Tibial artery (tissue), 4 donors: Measurements from ENCODE around the gene SLC12A2.

ENCODE experiments used
- DNase-seq, 2 donors: peaks; one replicate each; pipeline ENCODE4 v3.0.0-alpha.2; 2019
- H3K27ac ChIP-seq, 2 donors: fragments of 200-600 bp; sonication (generic) in 1 of 2; 1 replicate in 1 of 2; 2 replicates in 1 of 2; pipeline ENCODE4 v1.5.1; 2018 to 2019; ENCODE audit warnings: mild to moderate bottlenecking in 1 of 2
- H3K27me3 ChIP-seq, 2 donors: fragments of 200-600 bp; sonication (generic) in 1 of 2; one replicate each; pipeline versions ENCODE4 v1.5.1 to v1.6.0; 2016 to 2019
- H3K36me3 ChIP-seq, 3 donors: fragments of 200-600 bp; sonication (generic) in 2 of 3; one replicate each; pipeline ENCODE4 v1.5.1; 2016 to 2019; ENCODE audit warnings: mild to moderate bottlenecking in 2 of 3
- H3K4me1 ChIP-seq, 4 donors: fragments of 200-600 bp; sonication (generic) in 2 of 4; 1 replicate in 3 of 4; 2 replicates in 1 of 4; pipeline ENCODE4 v1.5.1; 2016 to 2019
- H3K4me3 ChIP-seq, 2 donors: fragments of 200-600 bp; sonication (generic) in 1 of 2; 1 replicate in 1 of 2; 2 replicates in 1 of 2; pipeline ENCODE4 v1.5.1; 2018 to 2019; ENCODE audit warnings: mild to moderate bottlenecking in 2 of 2
- H3K9me3 ChIP-seq, 3 donors: fragments of 200-600 bp; sonication (generic) in 1 of 3; one replicate each; pipeline ENCODE4 v1.5.1; 2016 to 2019
- CTCF ChIP-seq, 2 experiments: fragments of 200-600 bp in 1 of 2; fragments of 450-650 bp in 1 of 2; IDR thresholded peaks; one replicate each; pipeline ENCODE4 v1.5.1; 2017 to 2019; ENCODE audit warnings: antibody characterized with exemption in 2 of 2, mild to moderate bottlenecking in 1 of 2, moderate library complexity in 1 of 2
- intact Hi-C: fragments of 100-400 bp; cut with DNase I; formaldehyde crosslinking; loops from one replicate; pipeline ENCODE4 v1.15.0; 2023; ENCODE audit warnings: low total_unique reads

The SLC12A2 gene

GRCh38 chr5:128083033-128083810 is at the start of gene SLC12A2:
Gene SLC12A2, plus strand, starts transcription at chr5:128083766. Its CDS starts 189 bp downstream, at chr5:128083955.
- peak in 1 of 2 experiments; percentile 12 for TF ChIP-seq CTCF (IDR thresholded peaks at IDR 0.05)
- intact Hi-C loops: no loop called here
- H3K4me3 ChIP-seq: peak within 1 kb of the TSS; percentile 69 to 84
- peak; percentile 89 to 96 for DNase-seq
- no peaks in the 10 kb centered on the region for H3K36me3 ChIP-seq
- no peaks in the 10 kb centered on the region for H3K27me3 ChIP-seq
- H3K27ac ChIP-seq: peak within 1 kb of the TSS; percentile 86 to 91
- H3K4me1 ChIP-seq: peaks cover 0 to 61% (median 20%) of the 10 kb centered on the region in 4 donors
- no peaks in the 10 kb centered on the region for H3K9me3 ChIP-seq

GRCh38 chr5:128035689-128036088 is 47.9 kb upstream of the SLC12A2 start:
- no peaks in the 10 kb centered on the region for H3K36me3 ChIP-seq
- no peak overlapping the region for H3K27ac ChIP-seq
- H3K27me3 ChIP-seq: no peaks in the 10 kb centered on the region
- intact Hi-C loops: no loop called here
- DNase-seq: no peak
- peaks cover 0 to 16% (median 3%) of the 10 kb centered on the region in 4 donors for H3K4me1 ChIP-seq
- H3K9me3 ChIP-seq: peaks cover 0 to 5% (median 0%) of the 10 kb centered on the region in 3 donors
- H3K4me3 ChIP-seq: no peak overlapping the region
- TF ChIP-seq CTCF (IDR thresholded peaks at IDR 0.05): no peak

GRCh38 chr5:128036950-128037349 is 46.6 kb upstream of the SLC12A2 start:
- Histone ChIP-seq H3K4me1 (peaks cover 0 to 16% (median 3%) of the 10 kb centered on the region in 4 donors), H3K27ac (no peak overlapping the region), H3K4me3 (no peak overlapping the region), H3K36me3 (no peaks in the 10 kb centered on the region), H3K27me3 (no peaks in the 10 kb centered on the region), H3K9me3 (peaks cover 0 to 5% (median 0%) of the 10 kb centered on the region in 3 donors)
- TF ChIP-seq CTCF (IDR thresholded peaks at IDR 0.05): no peak
- no peak for DNase-seq
- intact Hi-C loops: no loop called here

GRCh38 chr5:128038643-128039042 is 44.9 kb upstream of the SLC12A2 start:
- no peak for DNase-seq
- no peak overlapping the region for H3K4me3 ChIP-seq
- no peaks in the 10 kb centered on the region for H3K9me3 ChIP-seq
- peaks cover 0 to 16% (median 3%) of the 10 kb centered on the region in 4 donors for H3K4me1 ChIP-seq
- no peaks in the 10 kb centered on the region for H3K36me3 ChIP-seq
- H3K27ac ChIP-seq: no peak overlapping the region
- intact Hi-C loops: no loop called here
- no peaks in the 10 kb centered on the region for H3K27me3 ChIP-seq
- TF ChIP-seq CTCF (IDR thresholded peaks at IDR 0.05): no peak

GRCh38 chr5:128040927-128041326 is 42.6 kb upstream of the SLC12A2 start:
- no peaks in the 10 kb centered on the region for H3K27me3 ChIP-seq
- H3K9me3 ChIP-seq: no peaks in the 10 kb centered on the region
- H3K4me1 ChIP-seq: peaks cover 0 to 16% (median 3%) of the 10 kb centered on the region in 4 donors
- no peak overlapping the region for H3K27ac ChIP-seq
- no peak overlapping the region for H3K4me3 ChIP-seq
- no peak for DNase-seq
- intact Hi-C loops: no loop called here
- no peak for TF ChIP-seq CTCF (IDR thresholded peaks at IDR 0.05)
- peaks cover 0 to 5% (median 5%) of the 10 kb centered on the region in 3 donors for H3K36me3 ChIP-seq
